Glomerular visceral epithelial cell (primary cell): ENCODE results near the gene ALDH2.
"Not testable (repeated sequence)": the region's sequence is repeated elsewhere in the genome, so short reads cannot be mapped to it uniquely, and the experiment has no call there.

Source experiments
- DNase-seq: peaks from one replicate; pipeline ENCODE4 v3.0.0-alpha.2; 2016; ENCODE audit errors: extremely low spot score

Gene ALDH2

DNA sequence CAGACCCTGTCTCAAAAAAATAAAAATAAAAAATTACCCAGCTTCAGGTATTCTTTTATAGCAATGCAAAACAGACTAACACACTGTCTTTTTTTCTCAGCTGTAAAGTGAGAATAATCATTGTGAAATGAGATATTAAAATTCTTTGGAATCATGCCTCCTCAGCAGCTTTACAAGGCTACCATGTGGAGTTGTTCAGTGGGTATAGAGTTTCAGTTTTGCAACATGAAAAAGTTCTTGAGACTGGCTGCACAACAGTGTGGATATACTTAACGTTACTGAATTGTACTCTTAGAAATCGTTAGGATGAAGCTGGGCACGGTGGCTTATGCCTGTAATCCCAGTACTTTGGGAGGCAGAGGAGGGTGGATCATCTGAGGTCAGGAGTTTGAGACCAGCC is 59.6 kb downstream of the ALDH2 start:
- DNase-seq: no peak

DNA sequence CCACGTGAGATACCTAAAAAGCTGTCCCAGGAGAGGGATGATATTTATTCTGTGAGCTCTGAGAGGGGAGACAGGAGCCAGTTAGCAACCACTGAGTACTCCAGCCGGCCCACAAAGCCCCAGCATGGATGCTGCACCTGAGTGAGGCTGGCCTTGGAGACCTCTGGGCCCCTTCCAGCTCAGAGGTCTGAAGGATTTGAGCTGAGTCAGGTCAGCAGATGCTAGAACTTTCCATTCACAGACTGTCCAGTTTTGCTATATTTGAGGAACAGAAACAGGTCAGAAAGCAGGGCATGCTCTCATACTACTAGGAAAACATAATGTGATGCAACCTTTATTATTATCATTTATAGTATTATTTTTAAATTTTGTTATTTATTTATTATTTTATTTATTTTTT is 60.3 kb downstream of the ALDH2 start:
- no peak for DNase-seq

DNA sequence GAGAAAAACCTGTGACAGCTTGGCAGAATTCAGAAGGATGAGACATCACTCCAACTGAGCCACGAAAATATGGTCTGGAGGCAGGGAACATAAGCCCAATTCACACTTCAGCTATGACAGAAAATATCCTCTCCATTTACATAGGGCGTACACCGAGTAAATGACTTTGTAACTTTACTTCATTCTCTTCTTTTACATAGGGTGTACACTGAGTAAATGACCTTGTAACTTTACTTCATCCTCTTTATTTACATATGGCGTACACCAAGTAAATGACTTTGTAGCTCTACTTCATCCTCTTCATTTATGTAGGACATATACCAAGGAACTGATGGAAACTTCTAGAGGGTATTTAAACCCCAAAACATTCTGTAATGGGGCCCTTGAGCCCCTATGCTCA is 61.2 kb downstream of the ALDH2 start:
- no peak for DNase-seq

DNA sequence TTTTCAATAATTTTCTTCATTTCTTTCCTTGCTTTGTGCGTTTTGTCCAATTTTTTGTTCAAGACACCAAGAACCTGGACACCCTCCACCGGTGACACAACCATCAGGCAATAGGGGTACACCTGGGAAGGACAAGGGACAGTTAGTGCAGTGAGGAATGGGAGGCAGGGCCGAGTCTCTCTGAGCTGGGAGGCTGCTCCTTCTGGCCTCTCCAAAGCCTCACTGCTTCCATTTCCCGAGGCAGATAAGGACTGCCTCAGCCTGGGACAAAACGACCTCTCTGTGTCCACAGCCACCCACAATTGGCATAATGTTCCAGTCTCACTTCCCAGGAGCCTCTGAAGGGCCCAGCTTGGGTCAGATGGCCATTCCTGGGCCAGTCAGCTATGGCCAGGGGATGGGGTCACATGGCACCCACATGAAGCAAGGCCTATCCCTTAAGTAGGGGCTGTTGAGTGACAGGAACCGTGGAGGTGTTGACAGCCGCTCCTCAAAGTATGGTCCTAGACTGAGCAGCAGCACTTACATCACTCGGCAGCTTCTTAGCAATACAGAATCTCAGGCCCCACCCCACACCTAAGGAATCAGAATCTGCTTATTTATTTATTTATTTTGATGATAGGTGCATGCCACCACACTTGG is 61.7 kb downstream of the ALDH2 start:
- DNase-seq: no peak

DNA sequence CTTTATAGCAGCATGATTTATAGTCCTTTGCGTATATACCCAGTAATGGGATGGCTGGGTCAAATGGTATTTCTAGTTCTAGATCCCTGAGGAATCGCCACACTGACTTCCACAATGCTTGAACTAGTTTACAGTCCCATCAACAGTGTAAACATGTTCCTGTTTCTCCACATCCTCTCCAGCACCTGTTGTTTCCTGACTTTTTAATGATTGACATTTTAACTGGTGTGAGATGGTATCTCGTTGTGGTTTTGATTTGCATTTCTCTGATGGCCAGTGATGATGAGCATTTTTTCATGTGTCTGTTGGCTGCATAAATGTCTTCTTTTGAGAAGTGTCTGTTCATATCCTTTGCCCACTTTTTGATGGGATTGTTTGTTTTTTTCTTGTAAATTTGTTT is 62.9 kb downstream of the ALDH2 start:
- DNase-seq: not testable (repeated sequence)

DNA sequence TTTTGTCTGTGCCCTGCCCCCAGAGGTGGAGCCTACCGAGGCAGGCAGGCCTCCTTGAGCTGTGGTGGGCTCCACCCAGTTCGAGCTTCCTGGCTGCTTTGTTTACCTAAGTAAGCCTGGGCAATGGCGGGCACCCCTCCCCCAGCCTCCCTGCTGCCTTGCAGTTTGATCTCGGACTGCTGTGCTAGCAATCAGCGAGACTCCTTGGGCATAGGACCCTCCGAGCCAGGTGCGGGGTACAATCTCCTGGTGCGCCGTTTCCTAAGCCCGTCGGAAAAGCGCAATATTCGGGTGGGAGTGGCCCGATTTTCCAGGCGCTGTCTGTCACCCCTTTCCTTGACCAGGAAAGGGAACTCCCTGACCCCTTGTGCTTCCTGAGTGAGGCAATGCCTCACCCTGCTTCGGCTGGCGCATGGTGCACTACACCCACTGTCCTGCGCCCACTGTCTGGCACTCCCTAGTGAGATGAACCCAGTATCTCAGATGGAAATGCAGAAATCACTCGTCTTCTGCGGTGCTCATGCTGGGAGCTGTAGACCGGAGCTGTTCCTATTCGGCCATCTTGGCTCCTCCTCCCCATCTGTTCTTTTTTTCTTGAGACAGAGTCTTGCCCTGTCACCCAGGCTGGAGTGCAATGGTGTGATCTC is 68.1 kb downstream of the ALDH2 start:
- not testable (repeated sequence) for DNase-seq

DNA sequence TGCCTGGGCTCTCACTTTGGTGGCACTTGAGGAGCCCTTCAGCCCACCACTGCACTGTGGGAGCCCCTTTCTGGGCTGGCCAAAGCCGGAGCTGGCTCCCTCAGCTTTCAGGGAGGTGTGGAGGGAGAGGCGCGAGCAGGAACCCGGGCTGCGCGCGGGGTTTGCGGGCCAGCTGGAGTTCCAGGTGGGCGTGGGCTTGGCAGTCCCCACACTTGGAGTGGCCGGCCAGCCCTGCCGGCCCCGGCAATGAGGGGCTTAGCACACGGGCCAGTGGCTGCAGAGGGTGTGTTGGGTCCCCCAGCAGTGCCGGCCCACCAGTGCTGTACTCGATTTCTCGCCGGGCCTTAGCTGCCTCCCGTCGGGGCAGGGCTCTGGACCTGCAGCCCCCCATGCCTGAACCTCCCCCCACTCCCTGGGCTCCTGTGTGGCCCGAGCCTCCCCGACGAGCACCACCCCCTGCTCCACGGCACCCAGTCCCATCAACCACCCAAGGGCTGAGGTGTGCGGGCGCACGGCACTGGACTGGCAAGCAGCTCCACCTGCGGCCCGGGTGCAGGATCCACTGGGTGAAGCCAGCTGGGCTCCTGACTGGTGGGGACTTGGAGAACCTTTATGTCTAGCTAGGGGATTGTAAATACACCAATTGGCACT is 68.9 kb downstream of the ALDH2 start:
- not testable (repeated sequence) for DNase-seq

DNA sequence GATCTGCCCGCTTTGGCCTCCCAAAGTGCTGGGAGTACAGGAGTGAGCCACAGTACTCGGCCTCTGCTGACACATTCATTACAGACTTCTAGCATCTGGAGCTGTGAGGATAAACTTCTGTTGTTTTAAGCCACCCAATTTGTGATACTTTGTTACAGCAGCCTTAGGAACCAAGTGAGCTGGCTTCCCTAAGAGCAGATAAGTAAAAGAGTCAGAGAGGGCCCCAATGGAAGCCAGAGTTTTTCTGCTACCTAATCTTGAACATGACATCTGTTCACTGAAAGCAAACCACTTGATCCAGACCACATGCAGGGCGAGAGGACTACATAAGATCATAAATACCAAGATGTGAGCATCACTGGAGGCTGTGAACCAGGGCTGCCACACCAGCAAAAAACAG is 71.6 kb downstream of the ALDH2 start:
- no peak for DNase-seq

DNA sequence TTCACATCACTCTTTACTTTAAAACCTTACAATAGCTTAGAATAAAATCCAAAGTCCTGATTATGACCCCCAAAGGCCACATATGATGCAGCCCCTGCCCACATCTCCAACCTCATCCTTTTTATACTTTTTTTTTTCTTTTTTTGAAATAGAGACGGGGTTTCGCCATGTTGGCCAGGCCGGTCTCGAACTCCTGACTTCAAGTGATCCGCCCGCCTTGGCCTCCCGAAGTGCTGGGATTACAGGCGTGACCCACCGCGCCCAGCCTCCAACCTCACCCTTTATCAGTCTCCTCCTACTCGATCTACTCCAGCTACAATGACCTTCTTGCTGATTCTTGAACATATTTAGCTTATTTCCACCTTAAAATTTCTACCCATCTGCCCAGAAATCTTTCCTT is 74.1 kb downstream of the ALDH2 start:
- DNase-seq: no peak

DNA sequence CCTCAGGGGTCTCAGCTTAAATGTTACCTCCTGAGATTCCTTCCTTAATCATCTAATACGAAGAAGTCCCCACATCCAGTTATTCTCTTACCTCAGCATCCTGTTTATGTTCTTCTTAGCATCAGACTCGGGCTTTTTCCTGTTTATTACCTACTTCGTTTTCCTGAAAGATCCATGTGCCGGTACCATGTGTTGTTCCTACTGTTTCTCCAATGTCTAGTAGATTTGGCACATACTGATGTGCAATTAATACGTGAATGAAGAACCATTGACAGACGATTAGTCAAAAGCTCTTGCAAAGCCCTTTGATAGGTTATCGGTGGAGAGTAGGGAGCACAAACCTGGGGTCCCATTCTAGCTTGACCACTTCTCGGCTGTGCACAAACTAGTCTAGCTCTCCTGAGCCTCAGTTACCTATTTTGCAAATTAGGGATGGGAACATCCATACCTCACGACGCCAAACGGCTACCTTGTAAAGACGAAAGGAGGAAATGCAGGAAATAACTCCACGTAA is 74.6 kb downstream of the ALDH2 start:
- peak; percentile 6 for DNase-seq

DNA sequence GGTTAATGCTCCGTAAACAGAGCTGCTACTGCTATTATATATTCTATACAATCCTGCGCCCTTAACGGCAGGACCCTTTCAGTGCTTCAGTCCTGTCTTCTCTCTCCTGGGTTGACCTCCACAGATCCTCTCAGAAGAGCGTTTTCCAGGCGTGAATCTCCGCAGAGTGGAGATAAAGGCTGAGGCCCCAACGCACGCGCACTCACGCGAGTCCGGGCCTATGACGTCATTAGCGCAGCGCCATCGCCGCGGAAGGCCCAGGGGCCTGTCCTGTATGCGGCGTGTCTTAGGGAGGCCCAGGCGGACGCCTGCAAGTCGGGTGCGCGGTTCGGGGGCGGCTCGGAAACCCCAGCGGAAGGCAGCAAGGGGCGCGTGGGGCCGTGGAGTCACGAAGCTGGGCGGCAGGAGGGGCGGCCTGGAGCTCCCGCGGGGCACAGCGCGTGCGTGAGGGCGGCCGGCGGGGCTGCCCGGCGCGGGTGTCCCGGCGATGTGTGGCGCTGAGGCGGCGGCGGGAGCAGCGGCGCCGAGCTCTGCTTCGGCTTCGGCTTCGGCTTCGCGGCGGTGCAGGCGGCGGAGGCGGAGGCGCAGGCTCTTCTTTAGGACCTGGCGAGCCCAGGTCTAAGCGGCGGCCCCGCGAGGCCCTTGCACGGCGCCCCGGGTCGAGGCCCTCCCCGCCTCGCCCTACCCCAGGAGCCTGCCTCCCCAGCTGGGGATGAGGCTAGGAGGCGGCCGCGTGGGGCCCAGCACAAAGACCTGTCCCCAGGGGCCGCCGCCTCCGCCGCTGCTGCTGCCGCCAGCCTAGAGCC is 75.2 kb downstream of the ALDH2 start, which contains the start of gene MAPKAPK5:
MAPKAPK5 (plus strand) TSS at position 479 of the 806 bp plus-strand sequence. CDS start 506 bp downstream, outside the sequence.
- DNase-seq: peak; percentile 94

DNA sequence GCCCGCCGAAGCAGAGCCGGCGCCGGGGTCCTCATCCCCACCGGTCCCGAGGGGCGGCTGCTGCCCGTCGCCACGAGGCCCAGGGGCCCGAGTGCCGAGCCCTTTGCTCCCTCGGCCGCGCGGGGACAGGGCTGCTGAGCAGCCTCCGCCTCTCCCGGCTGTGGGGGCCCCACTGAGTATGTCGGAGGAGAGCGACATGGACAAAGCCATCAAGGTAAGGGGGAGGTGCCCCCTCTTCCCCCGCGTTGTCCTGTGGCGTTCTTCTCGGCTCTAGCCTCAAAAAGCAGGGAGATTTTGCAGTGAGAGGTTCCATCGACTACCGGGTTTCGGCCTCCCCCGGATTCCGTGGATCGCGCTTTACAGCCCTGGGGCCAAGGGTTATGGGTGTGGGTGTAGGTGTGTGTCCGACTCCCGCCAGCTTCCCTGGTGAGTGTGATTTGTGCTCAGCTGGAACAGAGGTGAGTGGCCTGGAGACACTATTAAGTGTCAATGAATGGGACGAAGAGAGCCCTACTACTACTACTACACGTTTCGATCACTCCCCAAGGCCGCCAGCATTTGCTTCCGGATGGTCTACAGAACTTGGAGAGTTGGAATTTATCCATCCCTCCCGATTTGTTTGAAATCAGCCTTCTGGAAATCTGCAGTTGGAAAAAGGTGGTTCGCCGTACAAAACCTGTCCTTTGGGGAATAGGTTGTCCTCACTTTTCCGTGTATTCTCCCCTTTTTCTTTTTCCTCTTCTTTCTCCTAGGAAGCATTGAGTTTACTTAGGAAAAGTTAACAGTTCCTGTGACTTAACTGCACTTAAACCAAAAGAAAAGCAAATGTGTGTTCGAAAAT is 76.0 kb downstream of the ALDH2 start:
- peak; percentile 13 for DNase-seq

DNA sequence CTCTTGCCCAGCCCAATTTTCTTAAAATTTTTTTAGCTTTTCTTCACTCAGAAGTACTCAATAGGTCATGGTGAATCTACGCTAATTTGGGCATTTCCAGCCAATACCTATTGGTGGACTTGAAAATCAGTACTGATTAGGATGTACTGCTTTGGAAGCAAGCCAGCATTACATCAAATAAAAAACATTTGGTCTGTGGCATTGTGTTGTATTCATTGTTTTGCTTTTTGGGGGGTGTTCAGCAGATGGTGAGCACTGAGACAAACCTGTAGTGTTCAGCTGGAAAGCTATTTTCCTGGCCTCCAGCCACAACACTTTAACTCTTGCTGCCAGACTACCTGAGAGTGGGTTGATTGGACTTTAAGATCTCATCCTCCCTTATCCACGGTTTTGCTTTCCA is 79.3 kb downstream of the ALDH2 start:
- no peak for DNase-seq

DNA sequence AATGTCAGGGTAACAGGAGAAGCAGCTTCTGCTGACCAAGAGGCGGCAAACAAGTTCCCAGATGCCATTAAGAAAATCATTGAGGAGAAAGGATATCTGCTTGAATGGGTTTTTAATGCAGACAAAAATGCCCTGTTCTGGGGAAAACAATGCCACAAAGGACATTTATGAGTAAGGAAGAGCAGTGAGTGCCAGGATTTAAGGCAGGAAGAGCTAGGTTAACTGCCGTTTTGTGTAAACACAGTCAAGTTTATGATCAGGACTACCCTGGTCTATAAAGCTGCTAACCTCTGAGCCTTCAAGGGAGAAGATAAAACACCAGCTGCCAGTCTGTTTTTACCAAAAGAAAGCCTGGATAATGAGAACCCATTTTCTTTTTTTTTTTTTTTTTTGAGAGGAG is 83.8 kb downstream of the ALDH2 start:
- DNase-seq: no peak

DNA sequence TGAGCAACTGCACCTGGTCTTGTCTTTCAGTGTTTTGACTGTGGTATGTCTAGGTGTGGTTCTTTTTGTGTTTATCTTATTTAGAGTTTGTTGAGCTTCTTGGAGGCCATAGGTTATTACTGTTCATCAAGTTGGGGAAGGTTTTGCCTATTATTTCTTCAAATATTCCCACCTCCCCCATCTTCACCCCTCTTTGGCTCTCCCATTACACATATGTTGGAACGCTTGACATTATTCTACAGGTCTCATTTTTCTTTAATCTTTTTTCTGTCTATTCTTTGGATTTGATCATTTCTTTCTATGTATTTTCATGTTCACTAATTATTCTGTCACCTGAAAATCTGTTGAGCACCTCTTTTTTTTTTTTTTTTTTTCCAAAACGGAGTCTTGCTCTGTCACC is 91.5 kb downstream of the ALDH2 start:
- no peak for DNase-seq

DNA sequence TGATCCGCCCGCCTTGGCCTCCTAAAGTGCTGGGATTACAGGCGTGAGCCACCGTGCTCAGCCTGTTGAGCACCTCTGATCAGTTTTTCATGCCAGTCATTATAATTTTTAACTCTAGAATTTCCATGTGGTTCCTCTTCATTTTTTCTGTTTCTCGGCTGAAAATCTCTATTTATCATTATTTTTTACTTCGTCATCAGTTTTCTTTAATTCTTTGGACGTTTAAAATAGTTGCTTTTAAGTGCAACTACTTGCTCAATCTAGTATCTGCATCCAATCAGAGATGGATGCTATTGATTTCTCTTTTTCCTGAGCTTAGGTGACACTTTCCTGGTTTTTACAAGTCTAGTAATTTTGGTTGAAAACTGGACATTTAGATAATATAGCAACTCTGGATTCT is 92.0 kb downstream of the ALDH2 start:
- no peak for DNase-seq

DNA sequence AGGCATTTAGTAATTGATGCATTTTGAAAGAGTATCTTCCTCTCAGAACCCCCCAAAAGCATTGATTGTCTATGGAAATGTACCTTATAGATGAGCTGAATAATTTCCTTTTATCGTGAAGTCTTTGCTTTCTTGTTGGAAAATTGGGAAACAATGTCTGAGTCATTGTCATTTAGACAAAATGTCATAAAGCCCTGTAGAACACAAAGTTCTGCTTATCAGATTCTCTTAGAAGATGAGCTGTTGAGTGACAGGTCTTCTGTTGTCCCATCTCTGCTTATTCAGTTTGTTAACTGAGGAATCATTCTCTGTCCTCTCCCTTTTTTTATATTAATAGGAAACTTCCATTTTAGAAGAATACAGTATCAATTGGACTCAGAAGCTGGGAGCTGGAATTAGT is 98.2 kb downstream of the ALDH2 start:
- no peak for DNase-seq
